K562 (cell line): Measurements from ENCODE around the gene FLRT1. TPM values are rescaled to one million over a fixed set of nuclear protein-coding genes. Genes with fewer than 3 reads are reported as not detected.
A peak's percentile ranks its signal among the peaks of the same experiment; 100 is the strongest.

Experiments used
- ATF7 ChIP-seq: fragments of 450-650 bp; IDR thresholded peaks from 2 replicates; pipeline ENCODE4 v1.7.1; 2014; ENCODE audit warnings: mild to moderate bottlenecking, moderate library complexity
- BDP1 ChIP-seq: IDR thresholded peaks from 3 replicates; pipeline ENCODE4 v1.6.1; 2011; ENCODE audit not compliant: insufficient read length, insufficient read depth
- DACH1 ChIP-seq: fragments of 450-650 bp; IDR thresholded peaks from 2 replicates; pipeline ENCODE4 v1.6.1; 2018; ENCODE audit not compliant: partially characterized antibody
- FIP1L1 ChIP-seq: fragments of 200-400 bp; formaldehyde crosslinking; IDR thresholded peaks from 2 replicates; pipeline ENCODE4 v1.6.1; 2018; ENCODE audit warnings: mild to moderate bottlenecking, low read depth, low read length; ENCODE audit not compliant: poor library complexity, severe bottlenecking
- GATAD2B ChIP-seq: fragments of 450-650 bp; IDR thresholded peaks from 2 replicates; pipeline ENCODE4 v1.6.1; 2017; ENCODE audit warnings: mild to moderate bottlenecking, borderline replicate concordance
- HSF4 ChIP-seq: fragments of 250-450 bp; sonication (Bioruptor Pico); IDR thresholded peaks from 2 replicates; pipeline ENCODE4 v2.1.2; 2022; ENCODE audit warnings: mild to moderate bottlenecking, moderate library complexity, borderline replicate concordance
- JUND ChIP-seq, 2 experiments: IDR thresholded peaks; 2 replicates in 1 of 2; 3 replicates in 1 of 2; pipeline ENCODE4 v1.6.1; 2011; ENCODE audit warnings: borderline replicate concordance in 2 of 2, low read depth in 2 of 2, low read length in 2 of 2, improper control_type of control experiment in 1 of 2, missing biosample characterization in 1 of 2, missing genetic modification characterization in 1 of 2, missing genetic modification reagents in 1 of 2
- LARP7 ChIP-seq: fragments of 450-650 bp; IDR thresholded peaks from 2 replicates; pipeline ENCODE4 v1.6.1; 2016
- LCOR ChIP-seq: sonication (generic); formaldehyde crosslinking; IDR thresholded peaks from 2 replicates; pipeline ENCODE4 v1.8.0; 2022; ENCODE audit warnings: mild to moderate bottlenecking, missing genetic modification reagents
- POLR2AphosphoS5 ChIP-seq: IDR thresholded peaks from 2 replicates; pipeline ENCODE4 v1.6.1; 2011; ENCODE audit warnings: mild to moderate bottlenecking, low read depth, low read length, moderate library complexity; ENCODE audit not compliant: control insufficient read depth, insufficient read depth
- RB1 ChIP-seq: fragments of 450-650 bp; IDR thresholded peaks from 2 replicates; pipeline ENCODE4 v1.6.1; 2017; ENCODE audit warnings: low read depth, mild to moderate bottlenecking
- SMARCA4 ChIP-seq: fragments of 450-650 bp; IDR thresholded peaks from 2 replicates; pipeline ENCODE4 v1.6.1; 2016
- TSC22D4 ChIP-seq: fragments of 450-650 bp; IDR thresholded peaks from 2 replicates; pipeline ENCODE4 v1.6.1; 2016; ENCODE audit warnings: missing genetic modification characterization, missing biosample characterization, control low read depth
- polyA plus RNA-seq, 8 experiments: library from polyadenylated mRNA; depleted of rRNA in 4 of 8; stranded (reverse) in 5 of 8; unstranded in 3 of 8; fragments of >200 nt; fragmentation: Nextera tagmentation in 2 of 8; fragmentation: Illumina TruSeq in 1 of 8; extraction: Ambion mirVana in 2 of 8; extraction: Trizol in 1 of 8; gene quantifications; 2 replicates each; pipeline versions ENCODE4 v1.2.1 to v1.2.3, GENCODE V29; 2011 to 2014; ENCODE audit warnings: inconsistent platforms in 1 of 8, missing spikeins in 1 of 8
- total RNA-seq, 7 experiments: library from RNA; depleted of rRNA in 6 of 7; stranded (reverse); fragments of >200 nt in 6 of 7; fragmentation: Illumina TruSeq in 2 of 7; extraction: Trizol in 2 of 7; gene quantifications; 2 replicates each; pipeline versions ENCODE4 v1.2.1 to v1.2.3, GENCODE V29; 2011 to 2021; ENCODE audit warnings: low replicate concordance in 1 of 7
- TF ChIP-seq, protein P1 (sequence below): sonication (generic); formaldehyde crosslinking; IDR thresholded peaks from 2 replicates; pipeline ENCODE4 v1.8.1; 2023; ENCODE audit warnings: mild to moderate bottlenecking, missing genetic modification reagents, moderate library complexity
- TF ChIP-seq, protein P2 (sequence below): sonication (generic); formaldehyde crosslinking; IDR thresholded peaks from 2 replicates; pipeline ENCODE4 v1.8.0; 2022; ENCODE audit warnings: mild to moderate bottlenecking, missing genetic modification reagents, borderline replicate concordance
- TF ChIP-seq, protein P3 (sequence below): fragments of 250-450 bp; sonication (Bioruptor Pico); IDR thresholded peaks from 2 replicates; pipeline ENCODE4 v1.4.0; 2020; ENCODE audit warnings: mild to moderate bottlenecking, moderate library complexity
- TF ChIP-seq, protein P4 (sequence below): IDR thresholded peaks from 2 replicates; pipeline ENCODE4 v1.6.1; 2011; ENCODE audit not compliant: insufficient read length; ENCODE audit errors: extremely low read depth

The FLRT1 gene
- total and polyA plus RNA-seq, 9 of the 15 experiments (the other 6 are each of a cell fraction or from before 2014, with no cell fraction given), result not detected

DNA sequence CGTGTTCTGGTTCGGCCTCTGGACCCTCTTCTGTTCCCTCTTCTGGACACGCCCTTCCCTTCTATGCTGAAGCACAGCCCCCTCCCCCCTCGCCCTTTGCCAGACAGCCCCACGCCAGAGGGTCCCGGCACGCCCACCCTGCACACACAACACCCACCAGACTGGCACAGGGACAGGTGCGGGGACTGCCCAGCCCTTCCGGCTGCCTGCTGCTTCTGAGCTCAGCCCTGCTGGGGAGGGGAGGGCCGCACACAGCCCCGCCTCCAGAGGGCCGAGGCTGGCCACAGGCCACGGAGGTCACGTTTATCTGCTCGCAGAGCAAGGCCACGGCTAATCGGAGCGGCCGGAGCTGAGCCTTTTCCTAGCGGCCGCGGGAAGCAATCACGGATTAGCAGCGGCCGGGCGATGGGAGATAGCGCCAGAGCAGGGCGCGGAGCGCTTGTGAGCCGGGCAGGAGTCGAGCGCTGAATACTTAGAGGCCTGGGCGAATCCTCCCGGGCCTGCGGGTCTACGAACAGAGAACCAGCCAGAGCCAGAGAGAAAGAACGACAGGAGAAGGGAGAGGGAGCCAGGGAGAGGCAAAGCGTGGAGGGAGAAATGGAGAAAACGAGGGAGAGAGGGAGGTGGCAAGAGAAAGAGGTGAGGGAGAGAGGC lies 28.0 kb upstream of the FLRT1 start (continued):
- TF ChIP-seq, protein P1, sequence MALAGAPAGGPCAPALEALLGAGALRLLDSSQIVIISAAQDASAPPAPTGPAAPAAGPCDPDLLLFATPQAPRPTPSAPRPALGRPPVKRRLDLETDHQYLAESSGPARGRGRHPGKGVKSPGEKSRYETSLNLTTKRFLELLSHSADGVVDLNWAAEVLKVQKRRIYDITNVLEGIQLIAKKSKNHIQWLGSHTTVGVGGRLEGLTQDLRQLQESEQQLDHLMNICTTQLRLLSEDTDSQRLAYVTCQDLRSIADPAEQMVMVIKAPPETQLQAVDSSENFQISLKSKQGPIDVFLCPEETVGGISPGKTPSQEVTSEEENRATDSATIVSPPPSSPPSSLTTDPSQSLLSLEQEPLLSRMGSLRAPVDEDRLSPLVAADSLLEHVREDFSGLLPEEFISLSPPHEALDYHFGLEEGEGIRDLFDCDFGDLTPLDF (CRISPR knock-in tag), result peak; percentile 83; the same call in 1 of the 2 replicates
- TF ChIP-seq LCOR (CRISPR knock-in tag) (peak; percentile 77; the same call in 1 of the 2 replicates), SMARCA4 (peak; percentile 85), JUND (IDR thresholded peaks at IDR 0.05; ENCODE audit: borderline replicate concordance, low read depth, low read length) (peak; percentile 72), JUND (tag; IDR thresholded peaks at IDR 0.05; ENCODE audit: borderline replicate concordance, low read depth, low read length) (no peak; the same call in 2 of the 3 replicates), TSC22D4 (tag) (no peak), ATF7 (peak; percentile 64), DACH1 (peak; percentile 73), RB1 (peak; percentile 90), FIP1L1 (peak; percentile 32), GATAD2B (peak; percentile 47; the same call in 1 of the 2 replicates), HSF4 (CRISPR knock-in tag) (no peak), BDP1 (no peak), LARP7 (no peak), POLR2AphosphoS5 (peak; percentile 94)
- TF ChIP-seq, protein P2, sequence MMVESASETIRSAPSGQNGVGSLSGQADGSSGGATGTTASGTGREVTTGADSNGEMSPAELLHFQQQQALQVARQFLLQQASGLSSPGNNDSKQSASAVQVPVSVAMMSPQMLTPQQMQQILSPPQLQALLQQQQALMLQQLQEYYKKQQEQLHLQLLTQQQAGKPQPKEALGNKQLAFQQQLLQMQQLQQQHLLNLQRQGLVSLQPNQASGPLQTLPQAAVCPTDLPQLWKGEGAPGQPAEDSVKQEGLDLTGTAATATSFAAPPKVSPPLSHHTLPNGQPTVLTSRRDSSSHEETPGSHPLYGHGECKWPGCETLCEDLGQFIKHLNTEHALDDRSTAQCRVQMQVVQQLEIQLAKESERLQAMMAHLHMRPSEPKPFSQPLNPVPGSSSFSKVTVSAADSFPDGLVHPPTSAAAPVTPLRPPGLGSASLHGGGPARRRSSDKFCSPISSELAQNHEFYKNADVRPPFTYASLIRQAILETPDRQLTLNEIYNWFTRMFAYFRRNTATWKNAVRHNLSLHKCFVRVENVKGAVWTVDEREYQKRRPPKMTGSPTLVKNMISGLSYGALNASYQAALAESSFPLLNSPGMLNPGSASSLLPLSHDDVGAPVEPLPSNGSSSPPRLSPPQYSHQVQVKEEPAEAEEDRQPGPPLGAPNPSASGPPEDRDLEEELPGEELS, result peak; percentile 25; the same call in 1 of the 2 replicates
- TF ChIP-seq, protein P3, sequence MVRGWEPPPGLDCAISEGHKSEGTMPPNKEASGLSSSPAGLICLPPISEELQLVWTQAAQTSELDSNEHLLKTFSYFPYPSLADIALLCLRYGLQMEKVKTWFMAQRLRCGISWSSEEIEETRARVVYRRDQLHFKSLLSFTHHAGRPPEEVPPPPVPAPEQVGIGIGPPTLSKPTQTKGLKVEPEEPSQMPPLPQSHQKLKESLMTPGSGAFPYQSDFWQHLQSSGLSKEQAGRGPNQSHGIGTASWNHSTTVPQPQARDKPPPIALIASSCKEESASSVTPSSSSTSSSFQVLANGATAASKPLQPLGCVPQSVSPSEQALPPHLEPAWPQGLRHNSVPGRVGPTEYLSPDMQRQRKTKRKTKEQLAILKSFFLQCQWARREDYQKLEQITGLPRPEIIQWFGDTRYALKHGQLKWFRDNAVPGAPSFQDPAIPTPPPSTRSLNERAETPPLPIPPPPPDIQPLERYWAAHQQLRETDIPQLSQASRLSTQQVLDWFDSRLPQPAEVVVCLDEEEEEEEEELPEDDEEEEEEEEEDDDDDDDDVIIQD (CRISPR knock-in tag), result 0 out of 2 replicates have a peak, but pooled peaks have one; percentile 36
- TF ChIP-seq, protein P4, sequence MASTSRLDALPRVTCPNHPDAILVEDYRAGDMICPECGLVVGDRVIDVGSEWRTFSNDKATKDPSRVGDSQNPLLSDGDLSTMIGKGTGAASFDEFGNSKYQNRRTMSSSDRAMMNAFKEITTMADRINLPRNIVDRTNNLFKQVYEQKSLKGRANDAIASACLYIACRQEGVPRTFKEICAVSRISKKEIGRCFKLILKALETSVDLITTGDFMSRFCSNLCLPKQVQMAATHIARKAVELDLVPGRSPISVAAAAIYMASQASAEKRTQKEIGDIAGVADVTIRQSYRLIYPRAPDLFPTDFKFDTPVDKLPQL, result no peak
